GM21825 (cell line): ENCODE data around the gene MANBA.
A peak's percentile ranks its signal among the peaks of the same experiment; 100 is the strongest.

Experiments used
- ATAC-seq: cut with Tn5 transposase; IDR thresholded peaks from one replicate; pipeline ENCODE4 v1.9.1; 2021; ENCODE audit warnings: mild to moderate bottlenecking, moderate library complexity; ENCODE audit not compliant: unreplicated experiment

MANBA gene

GRCh38 chr4:102760645-102761295 lies at the start of gene MANBA:
MANBA (minus strand) TSS chr4:102760968; CDS start chr4:102760894, 74 bp downstream.
- ATAC-seq, result peak; percentile 91

DNA sequence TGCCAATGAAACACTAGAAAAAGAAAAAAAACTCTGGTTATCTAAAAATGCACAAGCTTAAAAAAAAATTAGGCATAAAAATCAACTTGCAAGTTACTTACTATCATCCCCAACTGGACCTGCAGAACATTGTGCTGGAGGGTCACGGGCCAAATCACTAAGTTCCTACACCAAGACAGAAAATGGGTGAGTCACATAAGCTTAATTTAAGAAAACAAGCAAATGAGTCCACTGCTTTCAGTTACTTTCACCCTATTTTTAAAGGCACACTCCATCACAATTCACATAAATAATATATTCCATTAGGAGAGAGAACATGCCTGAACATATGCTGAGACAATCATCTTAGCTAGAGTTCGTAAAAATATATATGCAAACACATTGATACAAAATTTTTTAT lies 48.9 kb upstream of the MANBA start:
- ATAC-seq, result no peak

DNA sequence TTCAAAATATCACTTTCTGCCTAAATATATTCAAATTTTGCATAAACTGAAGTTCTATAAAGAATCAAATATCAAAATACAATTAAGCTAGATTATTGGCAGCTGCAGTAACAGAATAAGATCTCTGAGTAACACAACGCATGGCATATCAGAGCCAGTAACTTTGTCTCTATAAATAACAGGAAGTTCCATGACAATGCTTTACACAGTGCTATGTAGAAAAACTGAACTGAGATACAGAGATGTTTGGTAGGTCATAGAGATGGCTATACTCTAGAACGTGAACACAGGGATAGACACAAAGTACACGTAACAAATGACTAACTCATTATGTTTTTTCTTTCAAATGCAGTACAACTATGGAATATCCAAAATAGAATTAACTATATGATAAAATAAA lies 48.4 kb upstream of the MANBA start:
- no peak for ATAC-seq

DNA sequence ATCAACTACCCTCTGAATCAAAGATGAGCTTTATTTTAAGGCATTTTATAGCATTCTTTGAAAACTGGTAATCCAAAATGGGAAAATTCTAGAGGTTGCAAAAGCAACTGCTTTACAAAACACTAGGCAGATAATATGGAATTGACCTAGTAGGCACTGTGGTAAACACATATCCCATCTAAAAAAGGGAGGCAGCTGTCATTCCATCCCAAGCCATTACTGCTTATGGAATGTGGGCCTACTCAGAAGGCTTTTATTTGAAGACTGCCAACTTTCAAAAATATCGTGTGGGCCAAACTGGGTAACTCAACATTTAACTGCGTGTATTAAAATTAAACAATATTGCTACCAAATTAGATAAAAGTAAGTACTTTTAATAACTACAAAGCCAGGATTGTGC lies 47.2 kb upstream of the MANBA start:
- ATAC-seq, result no peak

GRCh38 chr4:102807345-102807744 lies 46.6 kb upstream of the MANBA start:
- peak; percentile 50 for ATAC-seq

DNA sequence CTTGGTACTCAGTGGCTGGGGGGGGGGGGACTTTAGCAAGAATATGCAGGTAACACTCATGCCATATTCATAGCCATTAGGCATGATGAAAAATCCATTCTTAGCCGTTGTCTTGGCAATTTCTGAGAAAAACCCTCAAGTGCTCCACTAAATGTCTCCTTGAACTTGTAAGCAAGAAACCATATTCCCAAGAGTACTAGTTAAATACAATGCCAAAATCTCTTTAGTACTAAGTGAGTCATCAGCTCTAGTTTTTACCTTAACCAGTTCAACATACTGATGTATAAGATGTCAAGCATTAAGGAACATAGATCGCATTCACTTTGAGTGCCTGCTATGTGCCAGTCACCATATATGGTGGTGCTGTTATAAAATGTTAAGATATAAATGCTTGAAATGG lies 39.0 kb upstream of the MANBA start:
- no peak for ATAC-seq

GRCh38 chr4:102794999-102795398 lies 34.2 kb upstream of the MANBA start:
- no peak for ATAC-seq

- no peak for ATAC-seq
Observed at GRCh38 chr4:102792361-102792936, 31.7 kb upstream of the MANBA start.

GRCh38 chr4:102791318-102791835 lies 30.6 kb upstream of the MANBA start:
- no peak for ATAC-seq

DNA sequence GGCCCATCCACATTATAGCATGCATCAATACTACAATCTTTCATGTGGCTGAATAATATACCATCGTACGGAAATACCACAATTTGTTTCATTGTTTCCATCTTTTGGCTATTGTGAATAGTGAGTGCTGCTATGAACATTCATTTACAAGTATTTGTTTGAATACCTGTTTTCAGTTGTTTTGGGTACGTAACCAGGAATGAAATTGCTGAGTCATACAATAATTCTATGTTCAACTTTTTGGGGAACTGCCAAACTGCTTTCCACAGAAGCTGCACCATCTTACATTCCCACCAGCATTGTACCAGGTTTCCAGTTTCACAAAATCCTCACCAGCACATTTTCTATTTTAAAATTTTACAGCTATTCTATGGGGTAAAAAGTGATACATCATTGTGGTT lies 28.5 kb upstream of the MANBA start:
- ATAC-seq, result no peak

DNA sequence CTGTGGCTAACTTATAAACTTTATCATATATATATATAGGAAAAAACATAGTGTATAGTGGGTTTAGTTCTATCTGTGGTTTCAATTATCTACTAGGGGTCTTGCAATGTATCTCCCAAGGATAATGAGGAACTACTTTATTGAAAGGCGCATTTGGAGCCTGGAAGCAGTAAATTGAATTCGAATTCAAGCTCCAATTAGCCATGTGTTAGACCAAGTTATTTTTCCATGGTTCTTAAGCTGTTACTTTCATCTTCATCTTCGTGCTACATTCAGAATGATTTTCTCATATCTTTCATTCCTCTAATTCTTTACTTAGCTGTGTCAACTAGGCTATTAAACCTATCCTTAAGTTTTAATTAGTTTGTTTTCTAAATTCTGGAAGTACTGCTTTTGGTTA lies 27.2 kb upstream of the MANBA start:
- no peak for ATAC-seq

- no peak for ATAC-seq
Observed at GRCh38 chr4:102787096-102787881, 26.5 kb upstream of the MANBA start.

DNA sequence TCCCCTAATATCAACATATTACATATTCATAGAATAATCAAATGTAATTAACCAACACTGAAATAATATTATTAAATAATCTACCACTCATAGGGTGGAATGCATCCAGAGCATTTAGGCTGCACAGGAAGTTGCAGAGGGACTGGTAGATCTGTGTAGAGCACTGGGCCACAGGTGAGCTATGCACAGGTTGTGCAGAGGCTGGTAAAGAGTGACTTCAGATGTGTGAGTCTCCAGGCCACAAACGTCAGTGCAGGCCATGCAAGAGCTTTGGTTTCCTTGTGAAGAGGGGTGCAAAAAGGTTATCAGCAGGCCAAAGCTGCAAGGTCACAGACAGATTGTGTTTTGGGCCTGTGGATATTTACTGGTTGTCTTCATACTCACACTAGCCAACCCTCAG lies 25.5 kb upstream of the MANBA start:
- ATAC-seq, result no peak

- ATAC-seq, result no peak
Observed at GRCh38 chr4:102783006-102783405, 22.2 kb upstream of the MANBA start.

- ATAC-seq, result no peak
Observed at GRCh38 chr4:102781570-102781969, 20.8 kb upstream of the MANBA start.

DNA sequence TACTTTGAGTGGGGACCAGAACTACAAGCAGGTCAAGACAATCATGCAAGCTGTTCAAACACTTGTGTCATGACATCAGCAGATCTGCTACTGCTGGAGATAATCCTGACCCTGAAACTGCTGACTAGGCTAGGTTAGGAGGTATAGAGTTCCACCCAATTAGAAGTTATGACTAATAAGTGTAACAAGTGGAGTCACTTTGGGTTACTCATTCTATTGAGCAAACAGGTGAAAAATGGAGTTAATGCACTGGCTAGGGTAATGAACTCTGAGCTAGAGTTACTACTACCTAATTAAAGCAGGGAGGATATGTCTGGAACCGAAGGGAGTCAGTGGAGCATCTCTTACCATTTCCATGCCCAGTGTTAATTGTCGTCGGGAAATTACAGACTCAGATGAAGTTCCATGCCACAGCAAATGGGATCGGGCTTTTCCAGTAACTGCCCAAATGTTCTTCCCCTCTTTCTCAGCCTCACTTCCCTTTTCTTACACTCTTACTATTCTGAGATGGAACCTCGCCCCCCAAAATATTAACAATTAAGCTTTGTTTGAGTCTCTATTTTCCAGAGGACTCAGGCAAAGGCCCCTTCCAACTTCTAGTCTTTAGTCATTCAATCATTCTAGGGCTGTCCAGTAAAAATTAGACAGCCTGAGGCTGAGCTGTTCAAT lies 19.8 kb upstream of the MANBA start:
- no peak for ATAC-seq

GRCh38 chr4:102779204-102779603 lies 18.4 kb upstream of the MANBA start:
- no peak for ATAC-seq

- no peak for ATAC-seq
Observed at GRCh38 chr4:102778720-102779119, 18.0 kb upstream of the MANBA start.

DNA sequence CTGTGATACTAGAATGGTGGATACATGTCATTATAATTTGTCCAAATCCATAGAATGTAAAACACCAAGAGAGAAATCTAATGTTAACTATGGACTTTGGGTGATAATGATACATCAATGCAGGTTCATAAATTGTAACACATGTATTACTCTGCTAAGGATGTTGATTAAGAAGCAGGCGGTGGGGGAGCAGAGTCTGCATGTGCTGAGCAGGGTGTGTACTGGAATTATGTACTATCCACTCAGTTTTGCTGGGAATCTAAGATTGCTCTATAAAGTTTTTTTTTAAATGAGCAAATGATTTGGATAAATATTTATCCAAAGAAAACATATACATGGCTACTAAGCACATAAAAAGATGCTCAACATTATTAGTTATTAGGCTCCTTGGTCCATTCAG lies 15.0 kb upstream of the MANBA start:
- ATAC-seq, result no peak

- ATAC-seq, result no peak
Observed at GRCh38 chr4:102774254-102774653, 13.5 kb upstream of the MANBA start.

DNA sequence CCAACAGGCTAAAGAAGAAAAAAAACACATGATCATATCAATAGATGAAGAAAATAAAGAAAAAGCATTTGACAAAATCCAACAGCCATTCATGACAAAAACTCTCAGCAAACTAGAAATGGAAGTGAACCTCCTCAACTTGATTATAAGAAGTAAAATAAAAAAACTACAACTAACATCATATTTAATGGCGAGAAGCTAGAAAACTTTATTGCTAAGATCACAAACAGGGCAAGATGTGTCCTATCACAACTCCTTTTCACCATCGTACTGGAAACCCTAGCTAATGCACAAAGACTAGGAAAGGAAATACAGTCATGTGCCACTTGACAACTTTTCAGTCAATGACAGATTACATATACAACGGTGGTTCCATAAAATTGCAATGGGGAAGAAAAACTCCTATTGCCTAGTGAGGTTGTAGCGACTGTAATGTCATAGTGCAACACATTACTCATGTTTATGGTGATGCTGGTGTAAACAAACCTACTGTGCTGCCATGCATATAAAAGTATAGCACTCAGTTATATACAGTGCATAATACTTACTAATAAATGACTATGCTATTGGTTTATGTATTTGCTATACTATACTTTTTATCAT lies 12.1 kb upstream of the MANBA start:
- no peak for ATAC-seq
